MCF 10A (cell line): ENCODE results near the gene FOXM1. TPM values are rescaled to one million over a fixed set of nuclear protein-coding genes. Genes with fewer than 3 reads are reported as not detected.

Source experiments
- BruUV-seq: library from RNA; stranded (reverse); fragments of 400-500 nt; replicated peaks from 2 replicates; lab custom pipeline; 2021; lab: Mats Ljungman, UMichigan
- CTCF ChIA-PET: fragments of 300-600 bp; sonication (Branson Sonifier 250); formaldehyde crosslinking; extraction: SDS; loops from one replicate; lab custom pipeline; 2021; ENCODE audit warnings: antibody characterized with exemption, inconsistent platforms; lab: Yijun Ruan, JAX
- POLR2A ChIA-PET: fragments of 300-600, 350-650 bp; sonication (Branson Sonifier 250); formaldehyde crosslinking; extraction: SDS; loops from one replicate; lab custom pipeline; 2020; ENCODE audit warnings: antibody characterized with exemption, inconsistent platforms; lab: Yijun Ruan, JAX
- DNase-seq: peaks from one replicate; pipeline ENCODE4 v3.0.0-alpha.2; 2018; ENCODE audit not compliant: unreplicated experiment
- H3K27ac Mint-ChIP-seq: one replicate; pipeline ENCODE4 v1.8.0; 2022; ENCODE audit warnings: mild to moderate bottlenecking, low read depth, mixed read lengths; ENCODE audit not compliant: unreplicated experiment
- H3K27me3 Mint-ChIP-seq: one replicate; pipeline ENCODE4 v1.8.0; 2022; ENCODE audit warnings: mixed read lengths; ENCODE audit not compliant: insufficient read depth, unreplicated experiment
- H3K36me3 Mint-ChIP-seq: one replicate; pipeline ENCODE4 v1.8.0; 2022; ENCODE audit warnings: mild to moderate bottlenecking, moderate library complexity, mixed read lengths; ENCODE audit not compliant: insufficient read depth, unreplicated experiment
- H3K4me1 Mint-ChIP-seq: one replicate; pipeline ENCODE4 v1.8.0; 2022; ENCODE audit warnings: mixed read lengths; ENCODE audit not compliant: insufficient read depth, unreplicated experiment
- H3K4me3 Mint-ChIP-seq: one replicate; pipeline ENCODE4 v1.8.0; 2022; ENCODE audit warnings: mild to moderate bottlenecking, moderate library complexity, mixed read lengths; ENCODE audit not compliant: unreplicated experiment
- H3K9me3 Mint-ChIP-seq: one replicate; pipeline ENCODE4 v1.8.0; 2022; ENCODE audit warnings: mixed read lengths; ENCODE audit not compliant: unreplicated experiment
- intact Hi-C: fragments of 100-400 bp; cut with micrococcal nuclease; formaldehyde crosslinking; loops from 2 replicates; pipeline ENCODE4 v1.14.1; 2022
- total RNA-seq: library from RNA; stranded (reverse); gene quantifications from 2 replicates; pipeline ENCODE4 v1.2.3, GENCODE V29; 2022
- TF ChIP-seq, protein P1 (sequence below): fragments of 200-600 bp; IDR thresholded peaks from one replicate; pipeline ENCODE4 v1.8.0; 2022; ENCODE audit warnings: antibody characterized with exemption, mild to moderate bottlenecking; ENCODE audit not compliant: unreplicated experiment

Gene FOXM1
- total RNA-seq, 1 experiment from 2014 or later = 49.9 TPM

GRCh38 chr12:2825132-2825531 lies 51.8 kb downstream of the FOXM1 start:
- CTCF ChIA-PET = no interaction called here
- Mint-ChIP-seq H3K4me1 (no peaks in the 10 kb centered on the region), H3K9me3 (no peaks in the 10 kb centered on the region), H3K4me3 (no peak overlapping the region), H3K27ac (no peak overlapping the region), H3K27me3 (no peaks in the 10 kb centered on the region), H3K36me3 (peaks cover 63% of the 10 kb centered on the region)
- TF ChIP-seq, protein P1, sequence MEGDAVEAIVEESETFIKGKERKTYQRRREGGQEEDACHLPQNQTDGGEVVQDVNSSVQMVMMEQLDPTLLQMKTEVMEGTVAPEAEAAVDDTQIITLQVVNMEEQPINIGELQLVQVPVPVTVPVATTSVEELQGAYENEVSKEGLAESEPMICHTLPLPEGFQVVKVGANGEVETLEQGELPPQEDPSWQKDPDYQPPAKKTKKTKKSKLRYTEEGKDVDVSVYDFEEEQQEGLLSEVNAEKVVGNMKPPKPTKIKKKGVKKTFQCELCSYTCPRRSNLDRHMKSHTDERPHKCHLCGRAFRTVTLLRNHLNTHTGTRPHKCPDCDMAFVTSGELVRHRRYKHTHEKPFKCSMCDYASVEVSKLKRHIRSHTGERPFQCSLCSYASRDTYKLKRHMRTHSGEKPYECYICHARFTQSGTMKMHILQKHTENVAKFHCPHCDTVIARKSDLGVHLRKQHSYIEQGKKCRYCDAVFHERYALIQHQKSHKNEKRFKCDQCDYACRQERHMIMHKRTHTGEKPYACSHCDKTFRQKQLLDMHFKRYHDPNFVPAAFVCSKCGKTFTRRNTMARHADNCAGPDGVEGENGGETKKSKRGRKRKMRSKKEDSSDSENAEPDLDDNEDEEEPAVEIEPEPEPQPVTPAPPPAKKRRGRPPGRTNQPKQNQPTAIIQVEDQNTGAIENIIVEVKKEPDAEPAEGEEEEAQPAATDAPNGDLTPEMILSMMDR = no peak
- DNase-seq = no peak
- POLR2A ChIA-PET = no interaction called here
- BruUV-seq = no TSS peak
- intact Hi-C loops = no loop called here

DNA sequence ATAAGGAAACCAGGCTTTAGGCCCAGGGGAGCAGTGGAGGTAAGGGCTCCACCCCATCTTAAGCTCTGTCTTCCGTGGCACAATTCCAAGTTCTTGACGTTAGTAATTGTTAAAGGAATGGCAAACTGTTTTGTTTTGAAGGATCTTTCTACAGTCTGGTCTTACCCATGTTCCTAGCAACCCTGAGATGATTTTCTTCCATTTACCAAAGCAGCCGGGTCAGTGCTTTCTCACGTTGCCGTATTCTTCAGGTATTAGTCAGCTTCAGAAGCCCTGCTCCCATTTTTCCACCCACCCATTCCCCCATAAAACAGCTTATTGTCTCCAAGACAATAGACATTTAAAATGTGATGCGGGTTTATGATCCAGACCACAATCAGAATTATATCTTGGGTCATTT lies 52.4 kb downstream of the FOXM1 start:
- Mint-ChIP-seq H3K27me3 (no peaks in the 10 kb centered on the region), H3K9me3 (no peaks in the 10 kb centered on the region), H3K4me3 (no peak overlapping the region), H3K36me3 (peaks cover 63% of the 10 kb centered on the region), H3K4me1 (no peaks in the 10 kb centered on the region), H3K27ac (no peak overlapping the region)
- ChIA-PET CTCF (interaction anchor here (0.6 kb wide), 1 partner anchor 395 kb away, joined by 4 read pairs; no protein-coding TSS in a partner anchor), POLR2A (no interaction called here)
- intact Hi-C loops = no loop called here
- no peak for DNase-seq
- TF ChIP-seq, protein P1 = no peak
- no TSS peak for BruUV-seq

- intact Hi-C loops = no loop called here
- TF ChIP-seq, protein P1 = no peak
- no peaks in the 10 kb centered on the region for H3K27me3 Mint-ChIP-seq
- CTCF ChIA-PET = no interaction called here
- DNase-seq = no peak
- peaks cover 64% of the 10 kb centered on the region for H3K36me3 Mint-ChIP-seq
- BruUV-seq = no TSS peak
- H3K4me1 Mint-ChIP-seq = no peaks in the 10 kb centered on the region
- H3K4me3 Mint-ChIP-seq = no peak overlapping the region
- H3K27ac Mint-ChIP-seq = no peak overlapping the region
- H3K9me3 Mint-ChIP-seq = no peaks in the 10 kb centered on the region
- POLR2A ChIA-PET = no interaction called here
These were observed 53.5 kb downstream of the FOXM1 start for GRCh38 chr12:2823483-2823882.

- peaks cover 62% of the 10 kb centered on the region for H3K36me3 Mint-ChIP-seq
- H3K4me1 Mint-ChIP-seq = no peaks in the 10 kb centered on the region
- H3K4me3 Mint-ChIP-seq = no peak overlapping the region
- TF ChIP-seq, protein P1 = no peak
- no peaks in the 10 kb centered on the region for H3K9me3 Mint-ChIP-seq
- ChIA-PET POLR2A (no interaction called here), CTCF (interaction anchor here (1.4 kb wide), 1 partner anchor 36 kb away, joined by 5 read pairs; no protein-coding TSS in a partner anchor)
- intact Hi-C loops = no loop called here
- BruUV-seq = no TSS peak
- no peaks in the 10 kb centered on the region for H3K27me3 Mint-ChIP-seq
- no peak for DNase-seq
- H3K27ac Mint-ChIP-seq = no peak overlapping the region
These were observed 56.5 kb downstream of the FOXM1 start for GRCh38 chr12:2820432-2820831.
